H9 (cell line): ENCODE results near the gene CLDN18. TPM values are rescaled to one million over a fixed set of nuclear protein-coding genes. Genes with fewer than 3 reads are reported as not detected.

Source experiments
- DNase-seq: peaks from one replicate; pipeline ENCODE4 v3.0.0-alpha.2; 2017
- H2AFZ ChIP-seq: one replicate; pipeline ENCODE4 v1.6.1; 2013; ENCODE audit warnings: mild to moderate bottlenecking, low read length, control low read depth, moderate library complexity
- H2AK5ac ChIP-seq: 2 replicates; pipeline ENCODE4 v1.6.1; 2013; ENCODE audit warnings: low read length, control low read depth, mixed read lengths; ENCODE audit not compliant: insufficient read length
- H2BK120ac ChIP-seq: one replicate; pipeline ENCODE4 v1.6.1; 2013; ENCODE audit warnings: low read depth, mild to moderate bottlenecking, low read length, control low read depth, inconsistent platforms; ENCODE audit not compliant: poor library complexity, severe bottlenecking
- H2BK12ac ChIP-seq: 2 replicates; pipeline ENCODE4 v1.6.1; 2013; ENCODE audit warnings: low read length, control low read depth, mixed read lengths, low read depth; ENCODE audit not compliant: insufficient read length
- H2BK15ac ChIP-seq: 2 replicates; pipeline ENCODE4 v1.6.1; 2013; ENCODE audit warnings: low read depth, low read length, control low read depth
- H2BK20ac ChIP-seq: one replicate; pipeline ENCODE4 v1.6.1; 2013; ENCODE audit warnings: low read depth, mild to moderate bottlenecking, low read length, control low read depth, inconsistent platforms; ENCODE audit not compliant: poor library complexity, severe bottlenecking
- H2BK5ac ChIP-seq: 2 replicates; pipeline ENCODE4 v1.6.1; 2013; ENCODE audit warnings: low read length, control low read depth, mixed read lengths; ENCODE audit not compliant: insufficient read length
- H3K14ac ChIP-seq: 2 replicates; pipeline ENCODE4 v1.6.1; 2013; ENCODE audit warnings: low read length, control low read depth; ENCODE audit not compliant: insufficient read depth
- H3K18ac ChIP-seq: 2 replicates; pipeline ENCODE4 v1.6.1; 2013; ENCODE audit warnings: low read depth, mild to moderate bottlenecking, mixed read lengths, low read length, control low read depth; ENCODE audit not compliant: insufficient read length
- H3K23ac ChIP-seq: 2 replicates; pipeline ENCODE4 v1.6.1; 2013; ENCODE audit warnings: low read length, control low read depth, mixed read lengths, low read depth; ENCODE audit not compliant: insufficient read length
- H3K23me2 ChIP-seq: 2 replicates; pipeline ENCODE4 v1.6.1; 2013; ENCODE audit warnings: low read depth, mild to moderate bottlenecking, mixed read lengths, low read length, control low read depth; ENCODE audit not compliant: insufficient read length, poor library complexity, severe bottlenecking
- H3K27ac ChIP-seq: 2 replicates; pipeline ENCODE4 v1.5.1; 2013; ENCODE audit warnings: low read length, control low read depth, mixed read lengths, low read depth; ENCODE audit not compliant: insufficient read length
- H3K27me3 ChIP-seq: 2 replicates; pipeline ENCODE4 v1.6.1; 2013; ENCODE audit warnings: low read length, control low read depth, inconsistent platforms; ENCODE audit not compliant: insufficient read depth
- H3K4ac ChIP-seq: 2 replicates; pipeline ENCODE4 v1.6.1; 2013; ENCODE audit warnings: low read depth, mild to moderate bottlenecking, control low read depth, inconsistent platforms, low read length, moderate library complexity
- H3K4me1 ChIP-seq: 2 replicates; pipeline ENCODE4 v1.6.1; 2013; ENCODE audit warnings: low read length, control low read depth, inconsistent platforms; ENCODE audit not compliant: insufficient read depth
- H3K4me2 ChIP-seq: 2 replicates; pipeline ENCODE4 v1.6.1; 2013; ENCODE audit warnings: low read length, control low read depth, mixed read lengths; ENCODE audit not compliant: insufficient read length, insufficient read depth
- H3K56ac ChIP-seq: 2 replicates; pipeline ENCODE4 v1.6.1; 2013; ENCODE audit warnings: low read depth, mild to moderate bottlenecking, mixed read lengths, low read length, control low read depth; ENCODE audit not compliant: insufficient read length
- H3K79me1 ChIP-seq: 2 replicates; pipeline ENCODE4 v1.6.1; 2013; ENCODE audit warnings: low read depth, mild to moderate bottlenecking, moderate library complexity, low read length, control low read depth, inconsistent platforms; ENCODE audit not compliant: insufficient read depth, poor library complexity, severe bottlenecking
- H3K79me2 ChIP-seq: 2 replicates; pipeline ENCODE4 v1.6.1; 2013; ENCODE audit warnings: low read length, control low read depth, inconsistent platforms; ENCODE audit not compliant: insufficient read depth
- H3K9ac ChIP-seq: 2 replicates; pipeline ENCODE4 v1.6.1; 2013; ENCODE audit warnings: low read length, control low read depth, mixed read lengths; ENCODE audit not compliant: insufficient read length; ENCODE audit errors: extremely low read depth
- H3K9me3 ChIP-seq: one replicate; pipeline ENCODE4 v1.6.1; 2013; ENCODE audit warnings: low read depth, low read length, inconsistent platforms; ENCODE audit not compliant: control insufficient read depth
- H3T11ph ChIP-seq: one replicate; pipeline ENCODE4 v1.6.1; 2013; ENCODE audit warnings: mild to moderate bottlenecking, low read length, control low read depth, inconsistent platforms
- H4K20me1 ChIP-seq: one replicate; pipeline ENCODE4 v1.6.1; 2013; ENCODE audit not compliant: control insufficient read depth, insufficient read length, insufficient read depth
- H4K5ac ChIP-seq: 2 replicates; pipeline ENCODE4 v1.6.1; 2013; ENCODE audit warnings: low read depth, mild to moderate bottlenecking, mixed read lengths, low read length, control low read depth; ENCODE audit not compliant: insufficient read length
- H4K8ac ChIP-seq: replicated peaks from 2 replicates; pipeline ENCODE4 v1.6.1; 2013; ENCODE audit warnings: low read length, control low read depth, mixed read lengths, low read depth; ENCODE audit not compliant: insufficient read length
- H4K91ac ChIP-seq: 2 replicates; pipeline ENCODE4 v1.6.1; 2013; ENCODE audit warnings: low read depth, mild to moderate bottlenecking, moderate library complexity, mixed read lengths, low read length, control low read depth; ENCODE audit not compliant: insufficient read length
- H3K27ac Mint-ChIP-seq, 3 experiments: 2 replicates in 2 of 3; 3 replicates in 1 of 3; pipeline ENCODE4 v1.8.0; 2020 to 2021; ENCODE audit warnings: mixed read lengths in 3 of 3, mild to moderate bottlenecking in 1 of 3, moderate library complexity in 1 of 3
- H3K27me3 Mint-ChIP-seq: 2 replicates; pipeline ENCODE4 v1.8.0; 2021; ENCODE audit warnings: low read depth, mild to moderate bottlenecking, moderate library complexity, mixed read lengths
- H3K36me3 Mint-ChIP-seq, 3 experiments: 2 replicates in 2 of 3; 3 replicates in 1 of 3; pipeline ENCODE4 v1.8.0; 2020 to 2021; ENCODE audit warnings: low read depth in 3 of 3, mixed read lengths in 3 of 3; ENCODE audit not compliant: insufficient read depth in 1 of 3
- H3K4me1 Mint-ChIP-seq, 2 experiments: 2 replicates each; pipeline ENCODE4 v1.8.0; 2020; ENCODE audit warnings: mixed read lengths in 2 of 2
- H3K4me3 Mint-ChIP-seq, 2 experiments: 2 replicates in 1 of 2; 3 replicates in 1 of 2; pipeline ENCODE4 v1.8.0; 2020 to 2021; ENCODE audit warnings: mild to moderate bottlenecking in 2 of 2, mixed read lengths in 2 of 2, moderate library complexity in 1 of 2
- H3K9me3 Mint-ChIP-seq, 2 experiments: 2 replicates in 1 of 2; 3 replicates in 1 of 2; pipeline ENCODE4 v1.8.0; 2020; ENCODE audit warnings: mild to moderate bottlenecking in 2 of 2, mixed read lengths in 2 of 2, moderate library complexity in 1 of 2
- CTCF ChIP-seq: fragments of 200-600 bp; sonication (generic); conservative IDR thresholded peaks from 3 replicates; pipeline ENCODE4 v1.8.0; 2021; ENCODE audit warnings: antibody characterized with exemption, mild to moderate bottlenecking
- WGBS: extraction: QIAGEN DNeasy Blood & Tissue Kit; methylation state at CpG from one replicate; pipeline ENCODE4 v1.1.7; 2013; ENCODE audit warnings: missing lambda C conversion rate, low lambda C conversion rate, mixed read lengths; ENCODE audit not compliant: insufficient read length; ENCODE audit errors: extremely low coverage; 5-methylcytosine and 5-hydroxymethylcytosine counted together
- total RNA-seq: library from RNA; stranded (reverse); gene quantifications from 2 replicates; pipeline ENCODE4 v1.2.1, GENCODE V29; 2021

Gene CLDN18
- total RNA-seq, 1 experiment from 2014 or later = not detected

- Histone ChIP-seq H4K20me1 (no peaks in the 10 kb centered on the region), H2BK5ac (no peak overlapping the region), H3K4me2 (no peak overlapping the region), H3K79me1 (no peaks in the 10 kb centered on the region), H4K5ac (no peak overlapping the region), H2AFZ (no peak overlapping the region), H2BK15ac (no peak overlapping the region), H3K18ac (no peak overlapping the region), H3K4ac (no peak overlapping the region), H4K8ac (no peak overlapping the region), H3K23me2 (no peaks in the 10 kb centered on the region), H2BK12ac (no peak overlapping the region), H3K9ac (no peak overlapping the region), H3K14ac (no peak overlapping the region), H2AK5ac (no peak overlapping the region), H3K27me3 (no peaks in the 10 kb centered on the region), H4K91ac (no peak overlapping the region), H3K4me1 (no peaks in the 10 kb centered on the region), H3K79me2 (no peaks in the 10 kb centered on the region), H3K27ac (no peak overlapping the region), H2BK20ac (no peak overlapping the region), H3K9me3 (no peaks in the 10 kb centered on the region), H3K23ac (no peak overlapping the region), H3K56ac (no peak overlapping the region), H3T11ph (no peak overlapping the region), H2BK120ac (no peak overlapping the region)
- Mint-ChIP-seq H3K9me3 (no peaks in the 10 kb centered on the region), H3K4me1 (peaks cover 0 to 8% of the 10 kb centered on the region in 2 experiments; a peak in 1 of 4 replicates), H3K27me3 (no peaks in the 10 kb centered on the region), H3K27ac (no peak overlapping the region), H3K4me3 (no peak overlapping the region; a peak in 1 of 5 replicates), H3K36me3 (peaks cover 26 to 61% (median 51%) of the 10 kb centered on the region in 3 experiments)
- no peak for DNase-seq
- no CpG with 5 or more reads among the region's 5 CpGs for WGBS
- TF ChIP-seq CTCF = no peak
Observed at GRCh38 chr3:138079901-138080300, 69.9 kb downstream of the CLDN18 start.
